Fibroblast of villous mesenchyme (primary cell): ENCODE results near the gene THEM4. TPM values are rescaled to one million over a fixed set of nuclear protein-coding genes. Genes with fewer than 3 reads are reported as not detected.

ENCODE experiments used
- DNase-seq: peaks from one replicate; pipeline ENCODE4 v3.0.0-alpha.2; 2010; ENCODE audit warnings: low read depth
- H3K4me3 ChIP-seq: 2 replicates; pipeline ENCODE4 v1.5.1; 2011; ENCODE audit warnings: low read depth, mild to moderate bottlenecking, low read length
- total RNA-seq: library from RNA; depleted of rRNA; stranded (reverse); fragments of >200 nt; gene quantifications from 2 replicates; pipeline ENCODE4 v1.2.3, GENCODE V29; 2012
- TF ChIP-seq, protein P1 (sequence below): IDR thresholded peaks from 2 replicates; pipeline ENCODE4 v1.5.1; 2012; ENCODE audit warnings: low read depth, mild to moderate bottlenecking, low read length; ENCODE audit not compliant: insufficient read depth

The THEM4 gene
- total RNA-seq, 1 donor = 9.1 TPM

DNA sequence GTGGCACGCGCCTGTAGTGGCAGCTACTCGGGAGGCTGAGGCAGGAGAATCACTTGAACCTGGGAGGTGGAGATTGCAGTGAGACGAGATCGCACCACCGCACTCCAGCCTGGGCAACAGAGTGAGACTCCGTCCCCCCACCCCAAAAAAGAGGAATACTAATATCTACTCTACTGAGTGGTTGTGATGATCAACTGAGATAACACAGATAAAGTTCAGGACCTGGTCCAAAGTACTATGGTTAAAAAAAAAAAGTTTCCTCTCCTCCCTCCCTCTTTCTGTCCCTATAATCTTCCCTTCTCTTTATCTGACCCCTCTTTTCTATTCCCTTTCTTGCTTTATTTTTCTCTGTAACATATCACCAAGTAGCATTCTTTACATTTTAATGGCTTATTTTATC lies 73.7 kb downstream of the THEM4 start:
- H3K4me3 ChIP-seq = no peak overlapping the region
- no peak for DNase-seq
- TF ChIP-seq, protein P1, sequence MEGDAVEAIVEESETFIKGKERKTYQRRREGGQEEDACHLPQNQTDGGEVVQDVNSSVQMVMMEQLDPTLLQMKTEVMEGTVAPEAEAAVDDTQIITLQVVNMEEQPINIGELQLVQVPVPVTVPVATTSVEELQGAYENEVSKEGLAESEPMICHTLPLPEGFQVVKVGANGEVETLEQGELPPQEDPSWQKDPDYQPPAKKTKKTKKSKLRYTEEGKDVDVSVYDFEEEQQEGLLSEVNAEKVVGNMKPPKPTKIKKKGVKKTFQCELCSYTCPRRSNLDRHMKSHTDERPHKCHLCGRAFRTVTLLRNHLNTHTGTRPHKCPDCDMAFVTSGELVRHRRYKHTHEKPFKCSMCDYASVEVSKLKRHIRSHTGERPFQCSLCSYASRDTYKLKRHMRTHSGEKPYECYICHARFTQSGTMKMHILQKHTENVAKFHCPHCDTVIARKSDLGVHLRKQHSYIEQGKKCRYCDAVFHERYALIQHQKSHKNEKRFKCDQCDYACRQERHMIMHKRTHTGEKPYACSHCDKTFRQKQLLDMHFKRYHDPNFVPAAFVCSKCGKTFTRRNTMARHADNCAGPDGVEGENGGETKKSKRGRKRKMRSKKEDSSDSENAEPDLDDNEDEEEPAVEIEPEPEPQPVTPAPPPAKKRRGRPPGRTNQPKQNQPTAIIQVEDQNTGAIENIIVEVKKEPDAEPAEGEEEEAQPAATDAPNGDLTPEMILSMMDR = no peak

DNA sequence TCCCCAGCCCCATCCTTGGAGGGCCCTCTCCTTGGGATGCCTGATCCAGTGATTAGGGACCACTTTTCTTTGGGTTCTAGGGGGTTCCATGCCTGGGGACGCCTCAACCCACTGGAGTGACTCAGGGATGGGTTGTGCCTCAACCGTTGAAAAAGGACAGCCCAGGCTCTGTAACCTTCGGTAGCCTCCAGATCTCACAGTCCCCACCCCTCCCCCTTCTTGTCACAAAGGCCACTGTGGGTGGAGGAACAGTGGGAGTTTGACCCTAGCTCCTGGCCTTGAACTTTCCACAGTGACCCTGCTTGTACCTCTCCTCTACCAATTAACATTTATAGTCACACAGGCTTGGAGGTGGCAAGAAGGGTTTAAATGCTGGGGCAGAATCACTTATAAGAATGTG lies 75.1 kb downstream of the THEM4 start:
- TF ChIP-seq, protein P1 = no peak
- DNase-seq = no peak
- H3K4me3 ChIP-seq = no peak overlapping the region

DNA sequence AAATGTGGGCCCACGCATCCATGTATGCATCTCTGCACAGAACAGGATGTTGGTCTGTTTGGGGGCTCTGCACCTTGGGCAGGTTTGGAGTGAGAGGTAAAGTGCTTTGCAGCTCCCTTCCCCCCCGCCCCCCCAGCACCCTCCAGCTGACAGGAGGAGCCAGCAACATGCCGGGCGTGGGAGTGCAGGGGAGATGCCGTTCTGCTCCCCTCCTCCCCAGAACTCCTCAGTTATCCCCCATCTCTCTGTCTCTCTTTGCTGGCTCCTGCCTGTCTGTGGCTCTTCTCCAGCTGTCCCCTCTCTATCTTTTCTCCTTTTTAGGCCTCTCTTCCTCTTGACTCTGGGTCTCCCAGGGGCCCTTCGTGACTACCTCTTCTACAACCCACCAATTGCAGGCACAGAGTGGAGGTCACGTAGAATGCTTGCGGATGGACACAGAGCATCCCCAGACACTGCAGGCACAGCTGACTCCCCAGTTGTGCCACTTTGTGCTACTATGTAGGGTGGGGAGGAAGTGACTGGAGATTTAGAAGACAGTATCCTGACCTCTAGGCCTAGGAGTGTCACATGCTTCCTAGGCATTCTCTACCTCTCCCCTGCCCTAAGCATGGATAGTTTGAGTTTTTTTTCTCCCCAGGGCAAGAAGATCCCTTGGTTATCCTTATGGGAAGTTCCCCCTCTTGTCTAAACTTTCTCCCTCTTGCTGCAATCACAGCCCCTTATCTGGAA lies 76.0 kb downstream of the THEM4 start:
- no peak for DNase-seq
- TF ChIP-seq, protein P1 = no peak
- no peak overlapping the region for H3K4me3 ChIP-seq

DNA sequence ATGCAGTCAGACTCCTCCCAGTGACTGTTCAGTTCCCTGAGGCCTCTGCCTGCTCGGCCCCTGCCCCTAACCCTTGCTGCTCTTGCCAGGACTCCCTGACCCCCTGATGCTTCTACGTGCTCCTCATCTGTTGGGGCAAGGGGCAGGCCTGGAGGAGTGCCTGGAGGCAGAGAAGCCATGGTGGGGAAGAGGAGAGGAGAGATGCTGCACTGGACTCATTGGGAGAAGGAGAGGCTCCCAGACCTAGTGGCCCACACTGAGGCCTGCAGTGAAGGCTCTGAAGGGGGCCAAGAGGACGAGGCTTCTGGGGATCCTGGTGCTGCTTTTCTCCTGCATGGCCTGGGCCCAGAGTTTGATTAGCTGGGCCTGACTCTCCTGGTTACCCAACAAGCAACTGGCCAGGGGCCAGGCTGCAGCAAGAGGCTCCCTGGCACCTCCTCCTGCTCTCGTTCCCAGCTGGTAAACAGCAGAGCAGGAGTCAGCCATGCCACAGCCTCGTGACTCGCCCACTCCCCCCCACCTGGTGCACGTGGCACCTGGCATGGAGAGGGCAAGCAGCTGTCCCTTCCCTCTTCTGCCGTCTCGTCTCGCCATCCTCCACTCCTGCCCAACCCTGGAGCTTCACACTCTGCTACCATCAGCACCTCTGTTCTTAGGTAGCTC lies 76.9 kb downstream of the THEM4 start:
- DNase-seq = peak; percentile 17
- no peak overlapping the region for H3K4me3 ChIP-seq
- TF ChIP-seq, protein P1 = no peak

DNA sequence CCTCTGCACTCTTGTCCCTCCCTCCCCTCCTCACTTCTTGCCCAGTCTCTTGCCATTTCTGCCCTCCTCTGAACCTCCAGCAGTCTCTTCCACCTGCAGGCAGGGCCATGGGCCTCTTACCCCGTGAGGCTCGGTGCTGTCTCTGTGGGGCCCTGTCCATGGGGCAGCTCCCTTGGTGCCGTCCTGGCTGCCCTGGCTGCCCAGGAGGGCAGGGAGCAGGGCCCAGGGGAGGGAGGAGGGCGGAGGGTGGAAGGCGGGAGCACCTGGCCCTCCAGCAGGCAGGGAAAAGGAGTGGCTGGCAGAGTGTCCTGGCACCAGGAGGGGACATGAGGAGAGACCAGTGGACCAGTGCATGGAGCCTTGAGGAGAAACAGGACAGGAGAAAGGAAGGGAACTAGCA lies 77.7 kb downstream of the THEM4 start, which contains the start of gene RORC:
Gene RORC (minus strand): TSS at position 198 of the 400 bp plus-strand sequence. CDS start 38 bp downstream, at position 160.
- TF ChIP-seq, protein P1 = no peak
- no peak within 1 kb of the TSS for H3K4me3 ChIP-seq
- no peak for DNase-seq

DNA sequence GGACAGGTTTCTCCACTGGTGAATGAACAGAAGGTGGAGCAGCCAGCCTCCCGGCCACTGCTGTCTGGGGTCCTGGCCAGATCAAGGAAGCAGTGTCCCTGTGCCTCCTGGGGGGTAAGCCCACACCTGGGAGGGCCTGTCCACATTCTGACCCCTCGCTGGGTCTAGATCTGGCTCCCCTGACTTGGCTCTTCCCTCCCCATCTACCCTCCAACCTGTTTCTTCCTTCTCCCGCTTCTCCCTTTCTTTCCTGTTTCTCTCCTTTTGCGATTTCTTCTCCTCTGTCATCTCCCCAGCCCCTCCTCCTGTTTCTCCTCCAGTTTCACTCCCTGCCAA lies 78.1 kb downstream of the THEM4 start:
- TF ChIP-seq, protein P1 = no peak

More for the DNA sequence above, 78.1 kb downstream of the THEM4 start:
- DNase-seq = no peak
- H3K4me3 ChIP-seq = no peak overlapping the region
